ENCODE results near the gene GNG3.
"Not testable (repeated sequence)": the region's sequence is repeated elsewhere in the genome, so short reads cannot be mapped to it uniquely, and the experiment has no call there.

GNG3 gene

DNA sequence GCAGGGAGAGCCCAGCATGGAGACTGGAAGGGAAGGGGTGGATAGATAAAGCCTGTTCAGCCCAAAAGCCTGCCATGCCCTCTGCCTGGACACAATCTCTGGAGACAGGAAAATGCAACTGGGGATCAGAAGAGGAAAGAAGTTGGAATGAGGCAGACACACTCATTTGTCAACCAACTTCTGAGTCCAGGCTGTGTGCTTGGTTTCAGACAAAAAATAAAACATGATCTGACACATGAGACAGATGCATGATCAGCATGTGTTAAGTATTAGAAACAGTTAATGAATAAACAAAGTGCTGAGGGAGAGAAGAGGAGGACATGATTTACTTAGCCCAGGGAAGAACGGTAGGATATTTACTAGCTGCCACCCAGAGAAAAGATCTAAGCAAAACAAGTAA, 19.0 kb upstream of the GNG3 start:
- DNase-seq: no peak

DNA sequence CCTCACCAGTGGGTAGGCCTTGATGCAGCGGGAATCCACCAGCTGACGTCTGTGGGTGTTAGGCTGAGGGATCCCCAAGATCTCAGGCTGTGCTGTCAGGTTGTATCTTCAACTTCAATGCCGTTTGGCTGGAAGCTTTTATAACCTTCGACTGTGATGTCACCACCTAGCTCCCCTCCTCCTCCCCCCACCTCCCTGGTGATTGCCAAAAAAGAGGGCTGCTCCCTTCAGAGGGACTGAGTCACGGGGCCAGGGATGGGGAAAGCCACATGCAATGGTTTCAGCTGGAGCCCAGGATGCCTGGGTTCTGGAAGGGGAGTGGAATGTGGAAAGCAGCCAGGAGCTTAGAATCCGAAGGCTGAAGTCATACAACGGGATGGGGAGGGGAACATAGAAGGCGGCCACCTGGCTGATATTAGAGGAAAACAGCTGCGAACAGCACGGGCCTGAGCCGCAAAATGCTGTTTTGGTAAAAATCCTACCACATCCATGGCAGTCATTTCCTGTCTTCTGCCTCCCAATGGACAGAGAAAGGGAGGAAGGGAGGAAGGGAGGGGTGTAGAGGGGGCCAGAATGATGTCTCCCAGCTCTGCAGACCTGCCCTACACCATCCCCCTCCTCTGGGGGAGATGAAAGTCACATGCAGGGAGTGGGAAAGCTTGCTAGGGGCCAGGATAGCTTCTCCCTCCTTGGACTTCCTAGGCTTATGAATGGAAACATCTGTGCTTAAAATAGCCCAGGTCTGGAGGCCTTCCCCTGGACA, 17.9 kb upstream of the GNG3 start, which contains the start of gene LRRN4CL:
LRRN4CL (minus strand) TSS at position 110 of the 763 bp plus-strand sequence. CDS start 1,022 bp downstream, outside the sequence.
- DNase-seq: no peak

DNA sequence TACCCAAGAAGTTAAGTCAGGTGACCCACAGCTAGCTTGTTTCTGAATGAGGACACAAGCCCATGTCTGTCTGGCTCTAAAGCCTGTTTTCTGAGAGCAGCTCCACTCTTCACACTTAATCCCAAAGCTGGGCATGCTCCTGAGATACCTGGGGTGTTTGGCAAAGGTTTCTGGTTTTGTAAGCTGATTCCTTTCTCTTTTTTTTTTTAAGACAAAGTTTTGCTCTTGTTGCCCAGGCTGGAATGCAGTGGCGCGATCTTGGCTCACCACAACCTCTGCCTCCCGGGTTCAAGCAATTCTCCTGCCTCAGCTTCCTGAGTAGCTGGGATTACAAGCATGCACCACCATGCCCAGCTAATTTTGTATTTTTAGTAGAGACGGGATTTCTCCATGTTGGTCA, 13.9 kb upstream of the GNG3 start:
- not testable (repeated sequence) for DNase-seq

DNA sequence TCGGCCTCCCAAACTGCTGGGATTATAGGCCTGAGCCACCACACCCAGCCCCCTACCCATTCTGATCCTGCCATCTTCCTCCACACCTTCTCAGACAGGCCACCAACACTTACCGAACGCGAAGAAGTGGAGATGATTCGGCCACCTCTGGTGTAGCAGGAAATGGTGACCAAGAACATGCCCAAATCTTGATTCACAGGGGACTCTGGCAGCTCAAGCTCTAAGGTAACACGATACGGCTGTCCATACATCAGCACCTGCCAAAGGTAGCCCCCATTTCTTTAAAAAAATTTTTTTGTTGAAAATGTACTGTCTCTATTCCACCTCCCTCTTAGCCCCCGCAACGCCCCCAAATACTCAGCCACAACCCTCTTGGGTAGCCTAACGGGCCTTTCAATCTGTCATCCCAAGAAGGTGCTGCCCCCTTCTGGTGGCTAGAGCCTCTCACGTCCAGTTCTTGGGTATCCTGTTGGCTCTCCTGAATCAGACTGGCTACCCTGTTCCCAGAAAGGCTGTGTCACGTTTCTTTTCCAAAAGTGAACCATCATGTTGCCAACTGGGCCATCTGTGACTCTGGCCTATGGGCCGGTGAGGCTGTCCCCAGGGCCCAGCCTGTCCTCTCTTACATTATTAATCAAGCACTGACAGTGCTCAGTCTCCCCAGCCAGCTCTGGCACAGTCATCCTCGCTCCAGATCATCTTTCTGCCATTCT, 12.9 kb upstream of the GNG3 start:
- peak; percentile 70 for DNase-seq

DNA sequence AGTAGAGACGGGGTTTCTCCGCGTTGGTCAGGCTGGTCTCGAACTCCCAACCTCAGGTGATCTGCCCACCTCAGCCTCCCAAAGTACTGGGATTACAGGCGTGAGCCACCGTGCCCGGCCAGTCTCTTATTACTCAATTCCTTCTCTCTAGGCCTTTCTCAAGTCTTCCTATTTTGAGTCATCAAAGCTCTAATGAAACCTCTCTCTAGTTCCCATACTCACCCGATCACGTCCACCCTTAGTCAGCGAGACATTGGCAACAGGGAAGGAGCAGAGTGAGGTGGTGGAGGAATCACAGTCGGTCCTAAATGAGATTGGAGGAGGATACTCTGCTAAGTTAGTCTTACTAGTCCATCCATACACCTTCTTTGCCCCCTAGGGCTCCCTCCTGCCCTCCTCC, 5.2 kb upstream of the GNG3 start:
- no peak for DNase-seq

DNA sequence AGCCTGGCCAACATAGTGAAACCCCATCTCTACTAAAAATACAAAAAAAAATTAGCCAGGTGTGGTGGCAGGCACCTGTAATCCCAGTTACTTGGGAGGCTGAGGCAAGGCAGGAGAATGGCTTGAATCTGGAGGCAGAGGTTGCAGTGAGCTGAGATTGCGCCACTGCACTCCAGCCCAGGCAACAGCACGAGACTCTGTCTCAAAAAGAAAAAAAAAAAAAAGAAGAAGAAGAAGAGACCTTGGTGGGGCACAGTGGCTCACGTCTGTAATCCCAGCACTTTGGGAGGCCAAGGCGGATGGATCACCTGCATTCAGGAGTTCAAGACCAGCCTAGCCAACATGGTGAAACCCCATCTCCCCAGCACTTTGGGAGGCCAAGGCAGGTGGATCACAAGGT, 3.6 kb upstream of the GNG3 start:
- not testable (repeated sequence) for DNase-seq

DNA sequence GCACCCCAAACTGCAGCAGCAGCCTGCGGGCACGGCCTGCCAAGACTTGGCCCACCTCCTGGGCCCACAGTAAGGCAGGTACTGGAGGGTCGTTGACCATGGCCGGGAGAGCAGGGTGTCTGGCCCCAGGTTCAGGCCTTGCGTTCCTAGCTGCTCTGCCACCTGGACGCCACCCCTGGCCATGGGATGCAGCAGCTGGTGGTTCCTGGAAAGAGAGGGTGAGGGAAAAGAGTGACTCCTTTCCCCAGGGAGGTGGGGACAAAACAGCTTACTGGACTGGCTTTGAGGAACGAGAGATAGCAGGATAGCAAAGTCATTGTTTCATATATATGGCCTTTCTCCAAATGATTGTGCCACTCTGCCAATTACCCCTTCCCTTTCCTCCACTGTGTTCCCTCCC, 2.1 kb upstream of the GNG3 start:
- no peak for DNase-seq

DNA sequence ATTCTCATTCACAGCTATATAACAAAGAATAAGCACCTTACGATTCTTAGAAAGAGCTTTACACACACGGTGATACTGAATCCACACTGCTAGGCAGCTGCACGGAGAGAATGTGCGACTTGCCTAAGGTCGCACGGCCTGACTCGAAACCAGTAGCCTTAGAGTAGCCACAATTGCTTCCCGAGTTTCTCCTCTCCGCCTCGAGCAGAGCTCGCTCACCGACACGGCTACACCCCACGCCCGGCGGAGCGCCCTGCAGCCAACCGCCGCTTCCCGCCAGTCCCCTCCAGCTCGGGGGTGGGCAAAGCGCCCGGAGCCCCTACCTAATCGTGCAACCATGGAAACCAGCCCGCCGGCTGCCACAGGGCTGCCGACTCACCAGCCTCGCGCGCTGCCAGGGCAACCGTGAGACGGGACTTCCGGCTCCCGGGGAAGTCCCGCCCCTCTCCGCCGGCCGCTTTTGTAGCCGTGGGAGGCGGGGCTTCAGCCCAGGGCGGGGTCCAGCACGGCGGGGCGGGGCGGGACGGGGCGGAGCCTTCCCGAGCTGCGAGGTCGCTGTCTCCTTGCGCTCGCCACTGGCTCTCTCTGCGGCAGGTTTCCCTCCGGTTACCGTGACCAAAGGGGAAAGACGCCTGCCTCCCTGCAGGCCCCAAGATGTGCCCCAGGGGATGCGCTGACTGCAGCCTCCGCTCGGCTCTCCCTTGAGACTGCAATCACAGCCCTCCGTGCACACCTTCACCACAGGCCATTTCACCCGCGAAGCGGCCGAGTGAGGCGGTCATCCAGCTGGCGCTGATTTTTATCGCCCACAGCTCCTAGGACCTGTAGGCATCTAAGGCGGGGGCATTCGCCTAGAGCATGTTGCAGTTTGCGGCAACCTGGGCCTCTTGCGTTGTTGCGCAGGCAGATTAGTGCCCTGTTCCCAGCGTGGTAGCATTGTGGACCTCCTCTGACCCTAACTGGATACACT, 1.3 kb upstream of the GNG3 start:
- peak; percentile 90 for DNase-seq

DNA sequence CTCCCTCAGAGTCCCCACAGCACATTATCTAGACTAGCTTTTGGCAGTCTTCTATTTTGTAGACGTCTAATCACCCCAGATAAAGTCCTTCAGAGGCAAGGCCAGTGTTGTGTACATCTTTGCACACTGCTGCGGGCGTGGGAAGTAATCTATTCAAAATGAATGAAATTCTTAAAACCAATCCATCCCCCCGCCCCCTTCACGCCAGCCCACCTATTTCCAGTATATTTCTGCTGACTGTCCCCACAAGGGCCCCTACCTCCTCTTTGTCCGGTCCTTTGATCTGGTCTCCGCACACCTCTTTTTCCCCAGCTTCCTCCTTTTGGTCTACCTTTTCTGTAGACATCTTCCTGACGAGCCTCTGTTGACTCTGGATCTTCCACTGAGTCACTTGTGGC, 627 bp upstream of the GNG3 start:
- no peak for DNase-seq

DNA sequence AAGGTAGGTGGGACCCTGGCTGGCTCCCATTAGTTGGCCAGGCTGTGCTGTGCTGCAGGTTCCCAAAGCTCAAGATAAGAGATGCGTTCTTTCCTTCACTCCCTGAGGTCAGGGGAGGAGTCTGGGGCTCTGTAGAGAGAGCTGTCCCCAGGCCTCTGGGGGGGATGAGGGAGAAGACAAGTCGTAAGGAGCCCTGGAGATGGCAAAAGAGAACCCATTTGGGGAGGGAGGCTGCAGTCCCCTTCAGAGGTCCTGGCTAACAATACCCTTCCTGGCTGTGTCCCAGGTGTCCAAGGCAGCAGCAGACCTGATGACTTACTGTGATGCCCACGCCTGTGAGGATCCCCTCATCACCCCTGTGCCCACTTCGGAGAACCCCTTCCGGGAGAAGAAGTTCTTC, 916 bp downstream of the GNG3 start:
- no peak for DNase-seq

DNA sequence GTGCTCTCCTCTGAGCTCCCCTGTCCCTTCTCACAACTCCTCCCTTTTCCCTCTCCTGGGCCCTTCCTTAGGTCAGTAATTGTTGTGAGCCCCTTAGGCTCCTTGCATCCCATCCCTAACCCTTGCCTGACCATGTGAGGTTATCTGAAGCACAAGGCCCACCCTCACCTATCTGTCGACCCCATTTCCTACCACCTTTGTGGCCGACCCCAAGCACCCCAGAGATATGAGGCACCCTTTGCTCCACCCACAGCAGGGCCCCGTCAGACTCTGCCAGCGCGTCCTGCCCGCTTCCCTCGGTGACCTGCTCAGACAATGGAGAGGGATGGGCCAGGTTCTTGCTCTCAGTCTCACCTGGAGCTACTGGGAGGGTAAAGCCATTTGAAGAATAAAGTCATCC, 1.3 kb downstream of the GNG3 start:
- DNase-seq: peak; percentile 30

DNA sequence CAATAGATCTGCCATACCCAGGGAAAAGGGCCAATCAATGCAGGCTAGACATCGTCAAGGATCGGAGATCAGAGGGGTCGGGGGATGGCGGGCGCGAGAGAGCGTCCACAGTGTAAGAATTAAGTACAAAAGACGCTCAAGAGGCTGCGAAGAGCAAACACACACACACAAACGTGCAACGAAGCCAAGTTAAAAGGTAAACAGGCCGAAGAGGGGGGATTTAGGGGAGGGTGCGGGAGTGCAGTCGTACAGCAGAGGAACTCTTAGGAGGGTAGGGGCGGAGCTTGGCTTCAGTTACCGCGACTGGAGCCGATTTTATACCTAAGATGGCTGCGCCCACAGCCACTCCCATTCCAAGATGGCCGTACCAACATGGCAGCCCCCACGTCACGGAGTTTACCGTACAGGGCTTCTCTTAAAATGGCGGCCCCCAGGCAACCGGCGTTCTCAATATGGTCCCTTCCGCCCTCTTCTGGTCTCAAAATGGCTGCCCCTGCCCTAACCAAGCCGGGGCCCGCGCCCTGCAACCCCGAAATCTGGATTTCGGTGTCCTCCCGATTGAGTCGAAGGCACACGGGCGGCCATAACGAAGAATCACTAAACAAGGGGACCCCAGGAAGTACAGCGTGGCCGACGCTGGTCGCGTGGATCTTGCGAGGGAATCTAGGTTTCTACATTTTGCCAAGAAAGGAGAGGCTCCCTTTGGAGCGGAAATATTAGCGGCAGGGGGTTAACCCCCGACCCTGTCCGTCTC, 1.9 kb downstream of the GNG3 start:
- DNase-seq: peak; percentile 97

DNA sequence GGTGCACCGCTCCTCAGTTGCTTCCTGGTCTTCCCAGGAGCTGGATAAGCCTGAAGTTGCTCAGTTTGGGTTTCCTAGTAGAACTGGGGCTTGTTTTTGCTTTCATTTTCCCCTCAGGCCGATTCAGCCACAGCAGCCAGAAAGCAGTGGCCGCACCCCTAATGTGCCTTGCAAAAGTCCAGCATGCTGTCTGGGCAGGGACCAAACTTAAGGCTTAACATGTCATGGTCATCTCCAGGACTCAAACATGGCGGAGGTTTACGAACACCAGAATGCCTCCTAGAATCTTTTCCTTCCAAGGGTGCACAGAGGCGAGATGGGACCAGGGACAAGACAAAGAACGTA, 2.5 kb downstream of the GNG3 start:
- DNase-seq: no peak

DNA sequence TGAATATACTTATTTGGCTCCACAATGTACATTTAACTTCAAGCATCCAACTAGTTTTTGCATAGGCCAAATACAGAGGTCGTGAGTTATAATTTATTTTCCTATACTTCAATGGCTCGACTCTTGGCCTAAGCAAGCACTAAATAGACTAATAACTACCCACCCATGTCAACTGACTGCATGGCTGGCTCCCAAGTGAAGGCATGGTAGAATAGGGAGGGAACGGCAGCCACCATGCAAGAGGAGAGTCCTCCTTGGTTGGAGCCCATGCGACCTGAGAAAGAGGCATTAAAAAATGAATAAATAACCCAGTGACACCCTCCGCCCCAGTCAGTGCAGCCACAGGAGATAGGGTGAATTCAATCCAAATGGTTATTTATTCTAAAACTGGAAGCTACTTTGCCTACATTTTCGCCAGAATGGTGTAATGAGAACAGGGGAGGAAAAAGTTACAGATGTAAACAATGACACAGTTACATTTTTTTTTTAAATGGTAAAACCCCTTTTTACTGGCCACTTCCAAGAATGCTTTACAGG, 4.9 kb downstream of the GNG3 start:
- no peak for DNase-seq

DNA sequence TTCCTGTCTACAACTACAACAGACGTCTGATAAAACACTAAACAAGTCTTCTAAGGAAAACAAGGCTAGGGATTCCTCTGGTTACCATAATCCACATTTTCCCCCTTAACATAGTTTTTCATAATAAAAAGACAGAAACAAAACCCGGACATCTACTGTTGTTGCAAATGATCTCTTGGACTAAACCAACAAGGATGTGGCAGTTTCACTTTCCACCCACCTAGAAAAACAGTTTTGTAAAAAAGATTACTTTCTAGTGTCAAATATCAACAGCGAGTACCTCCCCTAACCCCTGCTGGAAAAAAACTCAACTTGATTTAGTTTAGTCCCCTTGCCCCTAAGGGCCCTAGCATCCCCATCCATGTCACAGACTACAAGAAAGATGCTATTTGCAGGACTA, 5.4 kb downstream of the GNG3 start:
- no peak for DNase-seq

DNA sequence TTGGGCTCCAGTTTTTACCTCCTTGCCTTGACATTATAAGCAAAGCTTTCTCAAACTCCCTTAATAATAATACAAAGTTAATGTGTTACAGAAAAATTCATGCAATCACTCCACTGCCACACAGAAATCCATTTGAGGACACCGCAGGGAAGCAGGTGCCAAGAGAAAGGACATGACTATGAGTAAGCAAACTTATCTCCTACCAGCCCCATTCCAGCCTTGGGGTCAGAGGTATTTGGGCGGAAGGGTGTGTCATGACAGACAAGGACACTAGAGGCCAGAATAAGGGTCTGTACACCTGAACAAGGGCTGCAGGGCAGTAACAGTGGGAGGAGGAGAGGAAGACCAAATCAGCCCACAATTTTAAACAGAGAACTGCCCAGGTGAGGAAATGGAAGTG, 5.9 kb downstream of the GNG3 start:
- no peak for DNase-seq

DNA sequence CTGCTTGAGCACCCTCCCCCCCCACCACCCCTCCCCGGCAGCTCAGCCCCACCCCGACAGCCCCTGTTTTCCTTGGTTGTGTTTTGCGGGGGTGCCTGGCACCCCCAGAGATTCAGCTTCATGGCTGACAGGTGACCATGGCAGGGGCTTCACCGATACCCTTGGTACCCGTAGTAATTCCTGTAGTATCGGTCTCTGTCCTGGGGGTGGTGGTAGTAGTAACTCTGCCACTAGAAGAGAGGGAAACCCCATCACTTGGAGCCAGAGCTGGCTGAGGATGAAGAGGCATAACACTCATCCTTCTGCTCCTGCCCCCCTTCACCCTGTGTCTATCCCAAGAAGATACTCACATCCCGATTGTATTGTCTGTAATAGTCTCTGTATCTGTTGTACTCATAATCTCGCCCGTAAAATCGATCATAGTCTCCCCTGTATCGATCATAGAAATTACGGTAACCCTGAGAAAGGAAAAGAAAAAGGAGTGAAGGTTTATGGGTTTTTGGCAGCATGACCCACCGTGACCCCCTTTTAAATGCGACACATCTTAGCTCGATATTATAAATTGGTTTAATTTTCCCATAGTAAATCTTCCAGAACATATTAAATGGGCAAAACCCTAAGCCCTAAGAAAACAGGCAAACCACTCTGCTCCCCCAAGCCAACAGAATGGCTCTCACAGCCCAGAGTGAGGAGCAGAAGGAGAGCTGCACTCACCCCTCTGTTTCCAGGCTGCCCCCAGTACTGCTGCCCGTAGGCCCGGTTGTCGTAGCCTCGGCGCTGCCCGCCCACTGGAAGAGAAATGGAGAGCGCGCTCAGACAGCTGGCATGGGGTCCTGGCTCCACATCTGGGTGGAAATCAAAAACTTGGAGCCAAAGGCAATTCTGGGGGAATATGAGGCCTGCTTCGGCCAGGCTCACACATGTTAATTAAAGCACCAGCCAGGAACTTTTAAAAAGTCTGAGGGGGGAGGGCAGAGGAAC, 8.0 kb downstream of the GNG3 start:
- no peak for DNase-seq

DNA sequence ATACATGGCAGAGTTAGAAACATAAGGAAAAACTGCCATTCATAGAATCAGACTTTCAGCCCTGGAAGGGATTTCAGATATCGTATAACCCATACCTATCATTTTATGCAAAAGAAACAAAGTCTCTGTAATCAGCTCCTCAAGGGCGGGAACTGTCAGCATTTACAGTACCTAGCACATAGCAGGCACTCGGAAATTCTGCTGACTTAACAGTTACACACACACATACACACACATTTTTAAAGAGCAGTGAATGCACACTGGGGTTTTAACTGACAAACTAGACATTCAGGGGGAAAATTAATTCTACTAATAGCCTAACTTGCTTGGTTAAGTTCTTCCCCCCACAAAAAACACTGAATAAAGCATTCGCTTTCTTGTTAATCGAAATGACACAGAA, 8.7 kb downstream of the GNG3 start:
- no peak for DNase-seq

DNA sequence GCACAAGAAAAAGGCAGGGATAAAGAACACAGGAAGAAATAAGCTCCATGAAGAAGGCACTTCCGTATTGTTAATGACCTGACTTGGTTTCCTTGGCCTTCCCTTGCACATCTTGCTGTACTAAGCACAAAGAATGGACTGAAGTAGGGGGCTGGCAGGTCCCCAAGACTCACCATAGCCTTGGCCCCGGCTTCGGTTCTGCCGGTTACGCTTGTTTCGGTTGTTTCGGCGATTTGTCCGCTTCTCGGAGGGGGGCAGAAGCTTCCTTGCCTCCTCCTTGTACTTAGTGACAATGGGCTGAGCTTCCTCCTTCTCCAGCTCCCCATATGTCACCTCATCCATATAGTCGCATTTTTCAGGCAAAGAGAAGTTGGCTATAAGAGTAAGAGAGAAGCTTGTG, 9.3 kb downstream of the GNG3 start:
- no peak for DNase-seq

DNA sequence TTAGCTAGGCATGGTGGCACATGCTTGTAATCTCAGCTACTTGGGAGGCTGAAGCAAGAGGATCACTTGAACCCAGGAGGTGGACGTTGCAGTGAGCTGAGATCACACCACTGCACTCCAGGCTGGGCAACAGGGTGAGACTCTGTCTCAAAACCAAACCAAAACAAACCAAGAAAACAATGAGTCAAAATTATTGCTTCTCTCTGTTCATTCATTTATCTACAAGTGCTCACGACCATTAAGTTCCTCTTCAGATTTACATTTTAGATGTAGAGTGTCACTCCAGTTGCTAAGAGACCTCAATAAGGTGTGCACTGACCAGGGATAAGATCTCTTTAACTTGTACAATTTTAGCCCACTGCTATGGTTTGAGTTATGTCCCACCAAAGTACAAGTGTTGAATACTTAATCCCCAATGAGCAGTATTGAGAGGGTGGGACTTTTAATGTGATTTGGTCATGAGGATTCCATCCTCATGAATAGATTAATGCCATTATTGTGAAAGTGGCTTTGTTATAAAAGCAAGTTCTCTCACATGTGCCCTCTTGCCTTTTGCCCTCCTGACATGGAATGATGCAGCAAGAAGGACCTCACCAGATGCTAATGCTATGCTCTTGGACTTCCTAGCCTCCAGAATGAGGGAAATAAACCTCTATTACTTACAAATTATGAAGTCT, 12.0 kb downstream of the GNG3 start:
- DNase-seq: no peak

DNA sequence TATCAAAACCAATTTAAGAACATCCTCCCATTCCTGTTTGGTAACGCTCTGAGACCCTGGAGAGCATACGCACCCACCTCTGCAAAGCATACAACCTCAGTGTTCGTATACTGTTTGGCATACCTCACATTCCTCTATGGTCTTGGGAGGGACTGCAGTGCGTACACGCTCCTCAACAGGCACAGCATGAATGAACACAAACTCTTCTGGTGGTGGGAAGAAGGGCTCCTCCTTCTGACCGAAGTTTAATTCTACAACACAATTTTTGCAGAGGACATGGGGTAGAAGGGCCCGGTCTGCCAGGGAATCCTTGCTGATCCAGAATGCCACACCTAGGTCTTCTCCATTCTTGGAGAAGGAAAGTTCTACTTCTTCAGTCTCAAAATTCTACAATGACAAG, 14.5 kb downstream of the GNG3 start:
- no peak for DNase-seq
